HCT116 (cell line): ENCODE data around the gene MRPS18A. TPM values are rescaled to one million over a fixed set of nuclear protein-coding genes. Genes with fewer than 3 reads are reported as not detected.

ENCODE experiments used
- ATAC-seq: fragments of 200-7000 bp; cut with Tn5 transposase; 2 replicates; pipeline ENCODE4 v1.9.1; 2020; ENCODE audit warnings: mild to moderate bottlenecking, moderate library complexity
- BruUV-seq: library from RNA; stranded (reverse); fragments of 400-500 nt; replicated peaks from 2 replicates; lab custom pipeline; 2021; lab: Mats Ljungman, UMichigan
- CTCF ChIA-PET: fragments of 300-600 bp; sonication (Branson Sonifier 250); formaldehyde crosslinking; loops from one replicate; lab custom pipeline; 2021; ENCODE audit warnings: antibody characterized with exemption; lab: Charles Lee
- POLR2A ChIA-PET: fragments of 300-600, 350-600 bp; sonication (Branson Sonifier 250); formaldehyde crosslinking; loops from one replicate; lab custom pipeline; 2021; ENCODE audit warnings: antibody characterized with exemption; lab: Charles Lee
- RAD21 ChIA-PET, 2 experiments: fragments of 300-600 bp; sonication (Branson Sonifier 250); formaldehyde crosslinking; loops; one replicate each; lab custom pipeline; 2023; ENCODE audit warnings: low total read pairs in 2 of 2; ENCODE audit not compliant: uncharacterized antibody in 2 of 2, unreplicated experiment in 2 of 2, low non-redundant PET in 1 of 2; lab: Charles Lee
- DNase-seq: peaks from one replicate; pipeline ENCODE4 v3.0.0-alpha.2; 2010; ENCODE audit warnings: low read depth, low spot score
- H2AFZ ChIP-seq: fragments of 200-600 bp; shearing (Covaris generic), sonication (generic); 2 replicates; pipeline ENCODE4 v1.6.1; 2017; ENCODE audit warnings: low read depth, mixed run types, mixed read lengths, antibody characterized with exemption, low read length; ENCODE audit not compliant: poor library complexity, severe bottlenecking
- H3K27ac ChIP-seq: 2 replicates; pipeline ENCODE4 v1.5.1; 2012; ENCODE audit warnings: low read depth, low read length
- H3K27me3 ChIP-seq: fragments of 200-600 bp; sonication (generic); 2 replicates; pipeline ENCODE4 v1.6.1; 2016; ENCODE audit warnings: mixed run types, low read length, mixed read lengths; ENCODE audit not compliant: insufficient read depth
- H3K36me3 ChIP-seq, 2 experiments: fragments of 200-500 bp in 1 of 2; fragments of 200-600 bp in 1 of 2; sonication (Bioruptor generic) in 1 of 2; sonication (generic) in 1 of 2; 2 replicates each; pipeline versions ENCODE4 v1.5.1 to v1.6.1; 2014 to 2016; ENCODE audit warnings: low read length in 2 of 2, inconsistent platforms in 1 of 2, mixed read lengths in 1 of 2, mixed run types in 1 of 2; ENCODE audit not compliant: insufficient read depth in 2 of 2, control insufficient read depth in 1 of 2
- H3K4me1 ChIP-seq, 2 experiments: fragments of 200-600 bp in 1 of 2; sonication (generic) in 1 of 2; 2 replicates each; pipeline versions ENCODE4 v1.5.1 to v1.6.1; 2012 to 2017; ENCODE audit warnings: low read length in 2 of 2, inconsistent platforms in 1 of 2, mild to moderate bottlenecking in 1 of 2, mixed read lengths in 1 of 2, mixed run types in 1 of 2, moderate library complexity in 1 of 2; ENCODE audit not compliant: insufficient read depth in 2 of 2, control insufficient read depth in 1 of 2
- H3K4me2 ChIP-seq: fragments of 200-600 bp; sonication (generic); 2 replicates; pipeline ENCODE4 v1.6.1; 2017; ENCODE audit warnings: mixed run types, low read length, mixed read lengths
- H3K4me3 ChIP-seq, 2 experiments: fragments of 200-600 bp in 1 of 2; sonication (generic) in 1 of 2; replicated peaks in 1 of 2; 2 replicates each; pipeline ENCODE4 v1.5.1; 2011 to 2016; ENCODE audit warnings: low read length in 2 of 2, control low read depth in 1 of 2, low read depth in 1 of 2, mild to moderate bottlenecking in 1 of 2, mixed read lengths in 1 of 2, mixed run types in 1 of 2
- H3K79me2 ChIP-seq: fragments of 200-600 bp; sonication (generic); 2 replicates; pipeline ENCODE4 v1.6.1; 2017; ENCODE audit warnings: mild to moderate bottlenecking, mixed run types, low read length, moderate library complexity, mixed read lengths; ENCODE audit not compliant: insufficient read depth
- H3K9ac ChIP-seq: fragments of 200-600 bp; sonication (generic); 2 replicates; pipeline ENCODE4 v1.6.1; 2016; ENCODE audit warnings: low read length, mixed read lengths
- H3K9me2 ChIP-seq: fragments of 200-600 bp; sonication (generic), shearing (Covaris generic); 2 replicates; pipeline ENCODE4 v1.6.1; 2017; ENCODE audit warnings: mixed run types, mild to moderate bottlenecking, moderate library complexity; ENCODE audit not compliant: insufficient read depth
- H3K9me3 ChIP-seq, 2 experiments: fragments of 200-500 bp in 1 of 2; fragments of 200-600 bp in 1 of 2; sonication (Bioruptor generic) in 1 of 2; sonication (generic) in 1 of 2; 2 replicates each; pipeline ENCODE4 v1.6.1; 2014 to 2017; ENCODE audit warnings: low read length in 2 of 2, mixed read lengths in 2 of 2, inconsistent platforms in 1 of 2, low read depth in 1 of 2, mild to moderate bottlenecking in 1 of 2, mixed run types in 1 of 2, moderate library complexity in 1 of 2; ENCODE audit not compliant: control insufficient read depth in 1 of 2, insufficient read depth in 1 of 2
- H4K20me1 ChIP-seq: fragments of 200-600 bp; sonication (generic), shearing (Covaris generic); 2 replicates; pipeline ENCODE4 v1.6.1; 2017; ENCODE audit warnings: mixed run types, mild to moderate bottlenecking, moderate library complexity; ENCODE audit not compliant: insufficient read depth
- ATF3 ChIP-seq: IDR thresholded peaks from 2 replicates; pipeline ENCODE4 v1.6.1; 2012
- ELF1 ChIP-seq: IDR thresholded peaks from 2 replicates; pipeline ENCODE4 v1.6.1; 2012; ENCODE audit warnings: low read depth, borderline replicate concordance
- EZH2 ChIP-seq: fragments of 200-600 bp; sonication (generic); IDR thresholded peaks from 2 replicates; pipeline ENCODE4 v1.6.1; 2017; ENCODE audit warnings: antibody characterized with exemption, mixed run types
- EZH2phosphoT487 ChIP-seq: fragments of 200-600 bp; IDR thresholded peaks from 2 replicates; pipeline ENCODE4 v1.6.1; 2018; ENCODE audit warnings: antibody characterized with exemption, borderline replicate concordance
- MAX ChIP-seq: IDR thresholded peaks from 2 replicates; pipeline ENCODE4 v1.6.1; 2012
- REST ChIP-seq: IDR thresholded peaks from 2 replicates; pipeline ENCODE4 v1.6.1; 2012; ENCODE audit warnings: low read depth
- SIN3A ChIP-seq: IDR thresholded peaks from 2 replicates; pipeline ENCODE4 v1.6.1; 2012; ENCODE audit warnings: low read depth
- SRF ChIP-seq: IDR thresholded peaks from 2 replicates; pipeline ENCODE4 v1.6.1; 2012; ENCODE audit warnings: low read depth
- YY1 ChIP-seq: IDR thresholded peaks from 2 replicates; pipeline ENCODE4 v1.6.1; 2011; ENCODE audit warnings: low read length, low read depth, moderate library complexity, mild to moderate bottlenecking; ENCODE audit not compliant: insufficient replicate concordance; ENCODE audit errors: extremely low read depth
- ZBTB33 ChIP-seq: IDR thresholded peaks from 2 replicates; pipeline ENCODE4 v1.6.1; 2011; ENCODE audit warnings: mild to moderate bottlenecking, low read length, moderate library complexity; ENCODE audit not compliant: insufficient replicate concordance; ENCODE audit errors: extremely low read depth
- ZFX ChIP-seq: fragments of 450-650 bp; IDR thresholded peaks from 2 replicates; pipeline ENCODE4 v1.6.1; 2017
- ZNF274 ChIP-seq: fragments of 200-500 bp; sonication (Bioruptor generic); IDR thresholded peaks from 2 replicates; pipeline ENCODE4 v1.6.1; 2014; ENCODE audit warnings: mild to moderate bottlenecking, low read depth, low read length, inconsistent platforms
- intact Hi-C: fragments of 100-400 bp; cut with micrococcal nuclease; formaldehyde crosslinking; loops from 2 replicates; pipeline ENCODE4 v1.10.0; 2022
- total RNA-seq: library from RNA; stranded (reverse); gene quantifications from one replicate; pipeline ENCODE4 v1.2.1, GENCODE V29; 2021; ENCODE audit not compliant: unreplicated experiment

MRPS18A gene
- total RNA-seq, 1 experiment from 2014 or later: 63.0 TPM

- H3K9ac ChIP-seq: no peak overlapping the region
- no peaks in the 10 kb centered on the region for H4K20me1 ChIP-seq
- no peaks in the 10 kb centered on the region for H3K9me2 ChIP-seq
- H3K36me3 ChIP-seq: no peaks in the 10 kb centered on the region
- TF ChIP-seq SIN3A: no peak
- no peak for TF ChIP-seq MAX
- TF ChIP-seq ZFX: peak; percentile 19; the same call in 1 of the 2 replicates
- no peak for TF ChIP-seq ELF1
- ATAC-seq (no peak; the same call in 1 of the 2 replicates), DNase-seq (no peak)
- ChIA-PET POLR2A (no interaction called here), CTCF (no interaction called here), RAD21 (no interaction called here)
- intact Hi-C loops: no loop called here
- no TSS peak for BruUV-seq
- no peaks in the 10 kb centered on the region for H3K79me2 ChIP-seq
- H3K4me3 ChIP-seq: no peak overlapping the region
- H3K4me2 ChIP-seq: no peak overlapping the region
- no peaks in the 10 kb centered on the region for H3K9me3 ChIP-seq
- no peaks in the 10 kb centered on the region for H3K27me3 ChIP-seq
- H3K4me1 ChIP-seq: peaks cover 15 to 23% of the 10 kb centered on the region in 2 experiments
- H3K27ac ChIP-seq: no peak overlapping the region
- H2AFZ ChIP-seq: no peak overlapping the region
Measured at GRCh38 chr6:43695215-43695966, 7.8 kb upstream of the MRPS18A start.

GRCh38 chr6:43689421-43689820 is 1.8 kb upstream of the MRPS18A start:
- Histone ChIP-seq H3K27me3 (no peaks in the 10 kb centered on the region), H3K79me2 (peaks cover 32% of the 10 kb centered on the region), H3K4me2 (no peak overlapping the region), H3K4me3 (no peak overlapping the region), H3K27ac (no peak overlapping the region), H3K4me1 (peaks cover 10 to 18% of the 10 kb centered on the region in 2 experiments; a peak in 3 of 4 replicates), H3K36me3 (no peaks in the 10 kb centered on the region), H3K9me2 (no peaks in the 10 kb centered on the region), H3K9ac (no peak overlapping the region), H3K9me3 (no peaks in the 10 kb centered on the region), H4K20me1 (no peaks in the 10 kb centered on the region; the same call in 1 of the 2 replicates), H2AFZ (no peak overlapping the region)
- intact Hi-C loops: no loop called here
- ChIA-PET POLR2A (no interaction called here), CTCF (interaction anchor here (1.0 kb wide), 1 partner anchor 21 kb away, joined by 3 read pairs; no protein-coding TSS in a partner anchor), RAD21 (no interaction called here)
- DNase-seq (no peak), ATAC-seq (no peak)
- no TSS peak for BruUV-seq
- TF ChIP-seq ELF1 (no peak), REST (no peak), ZNF274 (no peak), ZBTB33 (no peak), EZH2 (no peak), MAX (no peak), SRF (no peak), YY1 (no peak), ATF3 (no peak), SIN3A (no peak), EZH2phosphoT487 (no peak)
